AG04450 (cell line): ENCODE measurements around the gene TOP1. TPM values are rescaled to one million over a fixed set of nuclear protein-coding genes. Genes with fewer than 3 reads are reported as not detected.

Experiments used
- CTCF ChIA-PET: fragments of 300-600, 350-600 bp; formaldehyde crosslinking; extraction: SDS; loops from one replicate; lab custom pipeline; 2022; ENCODE audit warnings: antibody characterized with exemption, inconsistent platforms; lab: Charles Lee
- POLR2A ChIA-PET: fragments of 350-600 bp; formaldehyde crosslinking; extraction: SDS; loops from one replicate; lab custom pipeline; 2021; ENCODE audit warnings: antibody characterized with exemption, inconsistent platforms; lab: Yijun Ruan, JAX
- DNase-seq: peaks from one replicate; pipeline ENCODE4 v3.0.0-alpha.2; 2011; ENCODE audit warnings: low read depth, low spot score
- H3K27ac ChIP-seq: one replicate; pipeline ENCODE4 v1.5.1; 2012; ENCODE audit warnings: low read depth, low read length, control low read depth
- H3K27me3 ChIP-seq: one replicate; pipeline ENCODE4 v1.6.0; 2012; ENCODE audit warnings: low read length; ENCODE audit not compliant: control insufficient read depth, insufficient read depth
- H3K4me3 ChIP-seq: 2 replicates; pipeline ENCODE4 v1.5.1; 2011; ENCODE audit warnings: mild to moderate bottlenecking, low read depth, low read length, control low read depth
- H3K9me3 ChIP-seq: 2 replicates; pipeline ENCODE4 v1.5.1; 2012; ENCODE audit warnings: low read length; ENCODE audit not compliant: control insufficient read depth, insufficient read depth
- CTCF ChIP-seq: IDR thresholded peaks from 2 replicates; pipeline ENCODE4 v1.5.1; 2011; ENCODE audit warnings: low read depth, low read length, control low read depth, inconsistent platforms
- polyA plus RNA-seq: library from polyadenylated mRNA; depleted of rRNA; stranded (reverse); fragments of >200 nt; gene quantifications from 2 replicates; pipeline ENCODE4 v1.2.3, GENCODE V29; 2011

TOP1 gene
- polyA plus RNA-seq, 1 experiment: 29.1 TPM

GRCh38 chr20:41166201-41167117 is 137.8 kb downstream of the TOP1 start:
- no peak overlapping the region for H3K27ac ChIP-seq
- no peak overlapping the region for H3K4me3 ChIP-seq
- no peak for DNase-seq
- ChIA-PET POLR2A (no interaction called here), CTCF (interaction anchor here (0.6 to 0.7 kb wide), 2 partner anchors 57 to 244 kb away, joined by 3 read pairs; no protein-coding TSS in a partner anchor)
- TF ChIP-seq CTCF: no peak
- no peaks in the 10 kb centered on the region for H3K27me3 ChIP-seq
- no peaks in the 10 kb centered on the region for H3K9me3 ChIP-seq

- DNase-seq: no peak
- Histone ChIP-seq H3K27ac (no peak overlapping the region), H3K4me3 (no peak overlapping the region), H3K9me3 (no peaks in the 10 kb centered on the region), H3K27me3 (no peaks in the 10 kb centered on the region)
- TF ChIP-seq CTCF: 0 out of 2 replicates have a peak, but pooled peaks have one; percentile 3
- ChIA-PET POLR2A (interaction anchor here (1.1 kb wide), 1 partner anchor 11 kb away, joined by 4 read pairs; no protein-coding TSS in a partner anchor), CTCF (interaction anchor here (0.7 kb wide), 1 partner anchor 244 kb away, joined by 3 read pairs; no protein-coding TSS in a partner anchor)
These were observed 138.5 kb downstream of the TOP1 start for GRCh38 chr20:41167118-41167470.

- Histone ChIP-seq H3K27me3 (no peaks in the 10 kb centered on the region), H3K9me3 (no peaks in the 10 kb centered on the region), H3K27ac (no peak overlapping the region), H3K4me3 (no peak overlapping the region)
- CTCF ChIA-PET: interaction anchor here (0.7 to 1.1 kb wide), 3 partner anchors 9 to 243 kb away, joined by 3 to 4 read pairs (median 3); no protein-coding TSS in a partner anchor
- DNase-seq: no peak
- no peak for TF ChIP-seq CTCF
- POLR2A ChIA-PET: interaction anchor here (1.1 kb wide), 1 partner anchor 12 kb away, joined by 4 read pairs; no protein-coding TSS in a partner anchor
These were observed 139.0 kb downstream of the TOP1 start for GRCh38 chr20:41167481-41168253.

GRCh38 chr20:41168281-41169161 is 139.9 kb downstream of the TOP1 start:
- CTCF ChIA-PET: interaction anchor here (1.1 kb wide), 1 partner anchor 10 kb away, joined by 3 read pairs; no protein-coding TSS in a partner anchor
- no peaks in the 10 kb centered on the region for H3K9me3 ChIP-seq
- H3K27me3 ChIP-seq: no peaks in the 10 kb centered on the region
- POLR2A ChIA-PET: interaction anchor here (1.1 kb wide), 1 partner anchor 13 kb away, joined by 4 read pairs; no protein-coding TSS in a partner anchor
- no peak for DNase-seq
- H3K27ac ChIP-seq: no peak overlapping the region
- H3K4me3 ChIP-seq: no peak overlapping the region
- TF ChIP-seq CTCF: no peak
